AG08395 (cell line): ENCODE measurements around the gene RBM47.
"Not testable (repeated sequence)": the region's sequence is repeated elsewhere in the genome, so short reads cannot be mapped to it uniquely, and the experiment has no call there.

Source experiments
- DNase-seq: peaks from one replicate; pipeline ENCODE4 v3.0.0; 2012; ENCODE audit warnings: mixed read lengths, low spot score

Gene RBM47

DNA sequence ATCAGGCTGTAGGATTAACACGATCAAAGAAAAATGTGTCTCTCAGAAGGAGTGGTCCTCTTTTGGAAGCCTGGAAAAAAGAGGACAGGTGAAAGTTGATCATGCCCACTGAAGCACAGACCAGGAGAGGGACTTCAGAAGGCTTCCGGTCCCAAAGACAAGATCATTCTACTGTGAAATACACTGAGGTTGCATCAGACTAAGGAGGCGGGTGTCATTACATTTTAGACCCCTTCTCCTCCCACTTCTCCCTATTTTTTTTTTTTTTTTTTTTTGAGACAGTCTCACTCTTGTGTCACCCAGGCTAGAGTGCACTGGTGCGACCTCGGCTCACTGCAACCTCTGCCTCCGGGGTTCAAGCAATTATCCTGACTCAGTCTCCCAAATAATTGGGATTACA, 67.5 kb downstream of the RBM47 start:
- DNase-seq: no peak

DNA sequence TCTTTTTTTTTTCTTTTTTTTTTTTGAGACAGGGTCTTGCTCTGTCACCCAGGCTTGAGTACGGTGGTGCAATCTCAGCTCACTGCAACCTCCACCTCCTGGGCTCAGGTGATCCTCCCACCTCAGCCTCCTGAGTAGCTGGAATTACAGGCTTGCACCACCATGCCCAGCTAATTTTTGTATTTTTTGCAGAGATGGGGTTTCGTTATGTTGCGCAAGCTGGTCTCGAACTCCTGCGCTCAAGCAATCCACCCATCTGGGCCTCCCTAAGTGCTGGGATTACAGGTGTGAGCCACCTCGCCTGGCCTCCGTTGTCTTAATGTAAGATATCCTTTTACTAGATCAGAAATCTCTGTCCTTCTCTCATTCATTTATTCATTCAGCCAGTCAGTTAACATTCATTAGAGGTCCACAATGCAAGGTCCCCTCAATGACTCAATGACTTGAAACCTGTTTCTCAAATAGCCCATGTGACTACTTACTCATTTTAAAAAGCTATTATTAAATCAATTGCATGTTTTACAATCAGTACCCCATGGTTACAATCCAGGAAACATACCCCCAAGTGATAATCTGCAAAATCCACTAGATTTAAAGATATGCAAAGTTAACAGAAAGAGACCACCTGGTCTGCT, 68.0 kb downstream of the RBM47 start:
- not testable (repeated sequence) for DNase-seq

DNA sequence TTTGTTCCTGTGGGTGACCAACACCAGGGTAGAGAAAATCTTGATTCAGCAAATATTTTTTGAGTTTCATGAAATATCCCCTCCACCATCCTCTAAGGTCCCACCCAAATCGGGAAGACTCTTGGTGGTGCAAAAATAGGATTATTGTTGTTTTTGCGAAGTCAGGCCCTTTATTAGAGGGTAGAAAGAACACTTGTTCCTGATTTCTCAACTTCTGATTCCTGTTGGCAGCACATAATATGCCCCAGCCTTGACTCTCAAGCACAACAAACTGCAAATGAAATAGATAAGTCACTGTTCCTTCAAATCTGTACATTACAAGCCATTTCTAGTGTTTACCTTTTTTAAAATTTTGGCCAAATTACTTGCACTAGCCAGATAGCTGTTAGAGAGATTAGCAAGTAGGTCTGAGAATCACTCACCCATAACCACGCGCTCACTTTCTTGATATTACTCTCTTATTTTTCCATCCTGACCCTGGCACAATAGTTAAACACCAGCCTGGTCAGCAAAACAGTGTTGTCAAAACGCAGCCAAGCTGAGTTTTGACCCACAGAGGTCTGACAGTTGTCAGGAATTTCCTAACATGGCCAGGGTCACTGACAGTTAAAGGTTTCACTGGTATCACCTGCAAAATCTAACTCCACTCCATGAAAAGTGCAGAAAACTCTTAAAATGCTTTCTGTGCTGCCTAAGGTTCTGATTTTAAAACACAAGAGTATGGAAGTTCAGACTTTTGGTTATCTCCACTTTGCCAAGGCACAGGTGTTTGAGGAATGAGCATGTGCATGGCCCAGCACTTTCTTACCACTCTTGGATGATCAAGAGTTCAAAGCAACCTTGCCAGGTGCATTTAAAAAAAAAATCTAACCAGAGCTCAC, 69.8 kb downstream of the RBM47 start:
- no peak for DNase-seq

DNA sequence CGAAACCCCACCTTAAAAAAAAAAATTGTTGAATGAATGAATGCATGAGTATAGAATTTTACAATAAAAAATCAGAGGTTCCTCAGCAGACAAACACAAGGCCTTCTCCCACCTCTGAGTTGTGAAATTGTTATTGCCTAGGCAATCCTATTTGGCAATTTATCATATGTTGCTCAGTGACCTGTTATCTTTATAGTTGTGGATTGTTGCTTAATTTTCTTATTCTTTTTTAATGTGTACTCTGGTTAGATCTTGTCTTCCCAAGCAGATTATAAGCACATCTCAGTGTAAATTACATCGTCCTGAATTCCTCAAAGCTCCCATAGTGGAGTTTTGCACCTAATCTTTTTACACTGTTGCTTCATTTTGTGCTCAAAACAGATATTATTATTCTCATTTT, 71.9 kb downstream of the RBM47 start:
- no peak for DNase-seq

DNA sequence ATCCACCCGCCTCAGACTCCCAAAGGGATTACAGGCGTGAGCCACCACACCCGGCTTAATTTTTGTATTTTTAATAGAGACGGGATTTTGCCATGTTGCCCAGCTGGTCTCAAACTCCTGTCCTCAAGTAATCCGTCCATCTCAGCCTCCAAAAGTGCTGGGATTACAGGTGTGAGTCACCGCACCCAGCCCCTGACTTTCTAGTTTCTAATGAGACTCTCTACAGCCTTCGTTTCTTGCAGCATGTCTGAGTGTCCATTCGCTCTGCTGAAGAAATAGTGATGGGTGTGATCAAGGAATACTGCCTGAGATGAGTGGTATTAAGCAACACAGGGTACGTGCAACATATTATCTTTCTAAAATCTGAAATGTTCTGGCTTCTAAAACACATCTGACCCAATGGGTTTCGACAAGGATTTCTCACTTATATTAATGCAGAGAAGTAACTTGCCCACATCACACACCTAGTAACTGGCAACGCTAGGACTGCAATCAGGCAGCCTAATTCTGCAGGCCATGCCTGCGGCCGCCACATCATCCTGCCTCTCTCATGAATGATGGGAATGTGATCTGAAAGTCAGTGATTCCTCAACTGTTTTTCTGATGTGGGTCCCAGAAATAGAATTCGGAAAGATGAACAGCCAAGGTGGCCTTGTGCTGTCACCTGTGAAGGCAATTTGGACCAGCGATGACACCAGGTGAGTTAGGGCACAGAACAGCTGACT, 74.3 kb downstream of the RBM47 start:
- DNase-seq: no peak

DNA sequence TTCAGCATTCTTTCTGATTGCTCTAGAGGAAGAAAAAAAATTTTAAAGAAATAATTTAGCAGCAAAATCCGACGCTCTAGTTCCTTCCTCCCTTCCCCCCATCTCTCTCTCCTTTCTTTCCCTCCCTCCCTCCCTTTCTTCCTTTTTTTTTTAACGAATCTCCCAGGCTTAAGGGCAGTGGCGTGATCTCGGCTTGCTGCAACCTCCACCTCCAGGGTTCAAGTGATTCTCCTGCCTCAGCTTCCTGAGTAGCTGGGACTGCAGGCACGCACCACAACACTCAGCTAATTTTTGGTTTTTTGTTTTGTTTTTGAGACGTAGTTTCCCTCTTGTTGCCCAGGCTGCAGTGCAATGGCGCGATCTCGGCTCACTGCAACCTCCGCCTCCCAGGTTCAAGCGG, 75.0 kb downstream of the RBM47 start:
- DNase-seq: not testable (repeated sequence)

DNA sequence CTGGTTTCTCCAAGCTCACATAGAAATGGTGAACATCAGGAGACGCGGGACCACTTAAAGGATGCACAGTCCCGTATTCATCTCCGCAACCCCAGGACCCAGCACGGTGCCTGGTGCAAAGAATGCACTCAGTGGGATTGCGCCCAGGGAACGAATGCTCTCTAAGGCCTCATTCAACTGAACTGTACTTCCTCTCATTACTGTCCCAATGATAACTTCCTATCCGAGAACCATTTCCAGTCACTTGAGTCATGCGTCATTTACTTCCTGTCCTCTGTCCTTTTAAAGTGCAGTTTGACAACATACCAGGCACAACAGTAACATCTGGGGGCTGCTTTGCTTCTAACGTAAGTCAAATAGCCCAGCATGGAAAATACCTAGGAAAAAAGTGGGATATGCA, 75.7 kb downstream of the RBM47 start:
- DNase-seq: no peak

DNA sequence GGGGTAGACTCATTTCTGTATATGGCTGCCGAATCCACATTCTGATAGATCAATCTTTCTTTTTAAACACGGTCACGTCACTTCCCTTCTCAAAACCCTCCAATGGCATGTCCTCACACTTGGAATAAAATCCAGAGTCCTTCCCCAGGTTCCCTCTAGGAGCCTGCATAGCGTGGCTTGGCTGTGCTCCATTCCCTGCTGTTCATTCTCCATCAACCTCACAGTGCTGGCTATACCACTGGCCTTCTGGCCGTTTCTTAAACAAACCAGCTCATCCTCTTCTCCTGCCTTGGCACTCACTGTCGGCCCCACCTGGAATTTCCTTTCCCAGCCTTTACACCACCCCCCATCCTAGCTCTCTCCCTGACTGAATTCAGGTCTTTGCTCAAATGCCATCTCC, 77.1 kb downstream of the RBM47 start:
- DNase-seq: peak; percentile 31

DNA sequence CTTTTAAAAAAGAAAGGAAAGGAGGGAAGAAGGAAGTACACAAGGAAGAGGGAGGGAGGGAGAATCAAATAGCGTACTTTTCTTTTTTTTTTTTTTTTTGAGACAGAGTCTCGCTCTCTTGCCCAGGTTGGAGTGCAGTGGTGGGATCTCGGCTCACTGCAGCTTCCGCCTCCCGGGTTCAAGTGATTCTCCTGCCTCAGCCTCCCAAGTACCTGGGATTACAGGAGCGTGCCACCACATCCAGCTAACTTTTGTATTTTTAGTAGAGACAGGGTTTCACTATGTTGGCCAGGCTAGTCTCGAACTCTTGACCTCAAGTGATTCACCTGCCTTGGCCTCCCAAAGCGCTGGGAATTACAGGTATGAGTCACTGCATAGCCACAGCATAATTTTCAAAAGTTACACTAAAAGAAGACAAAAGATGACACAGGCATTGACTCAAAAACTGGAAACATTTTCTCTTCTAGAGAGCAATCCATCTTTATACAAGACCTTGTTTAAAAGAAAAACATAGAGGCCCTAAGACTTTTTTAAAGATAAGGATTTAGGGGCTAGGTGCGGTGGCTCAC, 78.0 kb downstream of the RBM47 start:
- peak; percentile 26 for DNase-seq

DNA sequence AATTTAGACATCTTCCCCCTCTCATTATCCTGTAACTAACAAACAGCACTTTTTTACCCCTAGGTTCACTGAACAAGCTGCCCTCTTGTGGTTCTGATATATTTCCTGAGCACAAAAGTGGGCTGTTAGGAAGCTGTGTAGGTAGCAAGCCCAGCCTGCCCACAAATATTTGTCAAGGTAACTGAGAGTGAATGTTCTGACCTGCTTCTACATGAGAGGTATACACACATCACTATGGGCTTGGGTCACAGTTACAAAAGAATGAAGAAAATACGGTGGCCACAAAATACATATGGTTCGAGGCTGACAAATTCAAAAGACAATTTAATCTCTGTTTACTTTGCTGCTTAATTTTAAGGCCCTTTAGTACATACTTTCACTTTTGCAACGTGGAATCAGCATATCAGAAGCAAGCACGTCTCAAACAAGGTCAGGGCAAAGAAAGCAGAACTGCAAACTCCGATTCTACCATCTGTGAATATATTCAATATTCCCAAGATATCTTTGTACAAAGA, 78.7 kb downstream of the RBM47 start:
- peak; percentile 29 for DNase-seq

DNA sequence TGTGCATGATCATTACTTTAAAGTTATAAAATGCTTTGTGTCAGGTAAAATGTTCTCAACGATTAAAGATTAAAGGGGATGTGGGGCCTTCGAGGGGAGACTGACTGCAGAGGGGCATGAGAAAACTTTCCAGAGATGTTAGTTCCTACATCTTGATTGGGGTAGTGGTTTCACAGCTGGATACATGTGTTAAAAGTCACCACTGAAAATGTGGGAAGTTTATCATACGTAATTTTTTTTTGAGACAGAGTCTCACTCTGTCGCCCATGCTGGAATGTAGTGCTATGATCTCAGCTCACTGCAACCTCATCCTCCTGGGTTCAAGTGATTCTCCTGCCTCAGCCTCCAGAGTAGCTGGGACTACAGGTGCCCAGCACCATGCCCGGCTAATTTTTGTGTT, 79.5 kb downstream of the RBM47 start:
- DNase-seq: no peak

DNA sequence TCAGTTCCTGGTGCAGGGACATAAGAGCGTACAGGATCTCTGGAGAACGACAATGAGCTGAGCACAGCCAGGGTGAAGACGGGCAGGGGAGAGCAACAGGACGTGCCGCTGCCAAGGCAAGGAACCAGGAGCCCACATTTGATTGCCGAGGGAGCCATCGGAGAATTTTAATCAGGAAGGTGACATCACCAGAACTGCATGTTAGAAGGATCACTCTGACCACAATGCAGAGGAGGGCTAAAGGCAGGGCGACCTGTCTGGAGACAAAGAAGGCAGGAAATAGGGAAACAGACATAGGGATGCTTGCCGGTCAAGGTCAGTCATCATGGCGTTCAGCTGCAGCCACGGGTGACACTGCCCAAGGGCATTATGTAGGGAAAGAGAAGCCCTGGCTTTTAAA, 81.4 kb downstream of the RBM47 start:
- peak; percentile 11 for DNase-seq

DNA sequence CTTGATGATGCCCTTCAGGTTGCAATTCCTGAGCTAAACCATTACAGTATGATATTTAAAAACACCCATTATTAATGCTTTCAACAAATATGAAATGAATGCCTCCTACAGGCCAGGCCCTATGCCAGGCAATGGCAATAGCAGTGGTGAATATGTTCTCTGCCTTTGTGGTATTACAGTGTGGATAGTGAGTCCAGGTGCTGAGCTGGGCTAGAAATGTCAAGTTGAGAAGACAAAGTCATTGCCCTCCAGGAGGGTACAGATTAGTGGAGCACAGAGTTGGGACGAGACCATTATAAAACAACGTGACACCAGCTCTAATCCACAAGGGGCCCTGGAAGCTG, 81.9 kb downstream of the RBM47 start:
- no peak for DNase-seq

DNA sequence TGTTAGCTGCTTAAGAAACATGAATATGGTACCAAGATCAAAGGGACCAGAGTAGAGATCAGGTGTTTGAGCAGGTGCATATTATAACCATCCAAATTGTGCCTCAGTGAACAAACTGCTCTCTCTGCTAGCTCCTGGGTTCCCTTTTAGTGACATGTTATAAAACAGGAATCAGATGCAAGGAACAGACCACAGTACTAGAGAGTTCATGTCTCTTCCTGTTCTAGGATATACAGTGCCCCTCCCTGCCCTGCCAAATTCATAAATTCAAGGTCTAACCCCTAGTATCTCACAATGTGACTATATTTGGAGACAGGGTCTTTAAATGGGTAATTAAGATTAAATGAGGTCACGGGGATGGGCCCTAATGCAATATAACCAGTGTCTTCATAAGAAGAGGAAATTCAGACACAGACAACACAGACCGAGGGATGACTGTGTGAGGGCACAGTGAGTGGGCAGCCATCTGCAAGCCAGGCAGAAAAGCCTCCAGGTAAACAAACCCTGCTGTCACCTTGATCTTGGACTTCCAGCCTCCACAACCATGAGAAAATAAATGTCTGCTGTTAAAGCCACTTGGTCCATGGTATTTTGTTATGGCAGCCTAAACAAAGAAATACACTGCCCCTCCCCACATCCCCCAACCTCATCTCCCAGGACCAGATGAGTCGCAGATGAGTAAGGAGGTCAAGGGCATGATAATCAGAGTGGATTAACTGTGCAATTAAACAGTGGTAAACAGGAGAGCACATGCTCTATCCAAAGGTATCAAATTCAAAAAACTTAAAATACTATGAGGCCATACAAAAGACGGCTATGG, 82.5 kb downstream of the RBM47 start:
- no peak for DNase-seq

DNA sequence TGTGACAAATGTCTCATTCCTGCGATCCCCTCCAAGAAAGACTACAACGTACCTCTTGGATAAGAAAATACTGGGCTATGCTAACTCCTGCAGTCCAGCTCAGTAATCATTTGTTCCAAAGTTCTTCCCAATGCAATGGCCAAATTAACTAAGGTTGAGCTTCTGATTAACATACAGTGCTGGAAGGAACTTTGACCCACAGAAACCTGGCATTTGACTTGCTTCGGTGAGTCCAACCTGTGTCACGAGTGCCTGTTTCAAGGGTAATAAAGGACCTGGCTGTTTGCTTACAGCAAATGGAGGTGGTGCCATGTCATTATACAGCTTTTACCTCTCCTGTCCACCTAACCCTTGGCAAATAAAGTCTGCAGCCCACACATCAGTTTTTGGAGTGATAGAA, 83.2 kb downstream of the RBM47 start:
- DNase-seq: no peak

DNA sequence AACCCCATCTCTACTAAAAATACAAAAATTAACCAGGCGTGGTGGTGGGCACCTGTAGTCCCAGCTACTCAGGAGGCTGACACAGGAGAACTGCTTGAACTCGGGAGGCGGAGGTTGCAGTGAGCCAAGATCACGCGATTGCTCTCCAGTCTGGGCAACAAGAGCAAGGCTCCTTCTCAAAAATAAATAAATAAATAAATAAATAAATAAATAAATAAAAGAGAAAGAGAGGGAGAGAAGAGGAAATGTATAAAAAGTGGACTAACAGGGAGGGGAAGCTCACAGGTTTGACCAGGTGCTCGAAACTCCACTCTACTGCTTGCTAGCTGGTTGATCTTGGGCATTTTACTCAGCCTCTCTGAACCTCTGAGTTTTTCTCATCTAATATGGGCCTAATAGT, 84.2 kb downstream of the RBM47 start:
- DNase-seq: not testable (repeated sequence)

DNA sequence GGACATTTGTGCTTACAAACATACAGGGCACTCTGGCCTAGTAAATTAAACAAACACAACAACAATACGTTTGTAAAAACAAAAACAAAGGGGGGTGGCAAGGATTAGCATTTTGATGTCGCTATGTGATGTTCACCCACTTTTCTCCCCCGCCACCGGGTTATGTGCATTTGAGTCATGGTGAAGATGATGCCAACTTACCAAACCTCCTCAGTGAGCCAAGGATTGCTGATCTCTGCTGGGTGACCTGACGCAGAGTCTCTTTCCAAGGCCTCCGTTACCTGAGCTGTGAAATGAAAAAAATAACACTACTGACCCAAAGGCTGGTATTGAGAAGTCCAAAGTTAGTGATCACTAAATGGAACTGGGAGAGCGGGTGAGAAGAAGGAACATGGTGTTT, 85.4 kb downstream of the RBM47 start:
- DNase-seq: no peak

DNA sequence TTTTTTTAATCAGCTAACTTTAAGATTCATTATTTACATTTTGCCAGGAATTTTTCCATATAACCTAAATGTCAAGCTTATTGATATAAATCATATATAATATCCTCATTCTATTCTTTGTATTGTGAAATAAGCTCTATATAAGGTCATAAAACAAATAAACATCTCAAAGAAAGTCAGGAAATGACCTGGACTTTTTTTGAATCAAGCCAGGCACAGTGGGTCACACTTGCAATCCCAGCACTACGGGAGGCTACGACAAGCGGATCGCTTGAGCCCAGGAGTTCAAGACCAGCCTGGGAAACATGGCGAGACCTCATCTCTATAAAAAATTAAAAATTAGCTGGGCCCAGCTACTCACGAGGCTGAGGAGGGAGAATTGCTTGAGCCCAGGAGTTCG, 88.9 kb downstream of the RBM47 start:
- no peak for DNase-seq

DNA sequence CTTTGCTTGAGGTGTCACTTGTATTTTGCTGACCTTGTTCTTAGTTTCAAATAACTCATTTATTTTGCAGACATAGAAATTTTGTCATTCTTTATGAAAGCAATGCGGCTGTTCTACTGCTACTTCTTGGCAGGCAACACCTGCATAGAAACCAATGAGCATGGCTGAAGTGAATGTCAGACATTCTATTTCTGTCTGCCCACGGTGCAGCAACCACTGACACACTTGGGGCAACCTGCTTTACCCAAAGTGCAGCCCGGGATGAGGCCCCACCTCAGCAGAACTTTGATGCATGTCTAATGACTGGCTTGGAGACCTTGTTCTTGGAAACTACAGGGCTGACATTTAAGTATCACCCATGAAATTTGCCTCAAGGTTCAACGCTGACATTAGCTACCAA, 93.6 kb downstream of the RBM47 start:
- DNase-seq: no peak

DNA sequence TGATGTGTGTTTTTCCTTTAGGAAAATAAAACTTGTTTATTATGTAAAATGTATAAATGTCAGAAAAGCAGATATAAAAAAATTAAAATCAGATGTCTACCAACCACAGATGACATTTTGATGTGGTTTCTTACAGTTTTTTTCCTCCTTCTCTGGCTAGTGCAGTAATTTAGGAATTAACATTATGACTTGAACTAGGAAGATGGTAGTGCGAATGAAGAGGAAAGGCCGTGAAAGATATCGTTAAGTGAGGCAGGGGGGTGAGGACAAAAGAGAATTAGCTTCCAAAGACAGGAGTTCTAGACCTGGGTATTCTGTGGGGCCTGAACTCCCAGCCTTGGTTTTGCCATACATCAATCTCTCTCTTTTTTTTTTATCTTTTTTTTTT, 98.0 kb downstream of the RBM47 start:
- DNase-seq: no peak

DNA sequence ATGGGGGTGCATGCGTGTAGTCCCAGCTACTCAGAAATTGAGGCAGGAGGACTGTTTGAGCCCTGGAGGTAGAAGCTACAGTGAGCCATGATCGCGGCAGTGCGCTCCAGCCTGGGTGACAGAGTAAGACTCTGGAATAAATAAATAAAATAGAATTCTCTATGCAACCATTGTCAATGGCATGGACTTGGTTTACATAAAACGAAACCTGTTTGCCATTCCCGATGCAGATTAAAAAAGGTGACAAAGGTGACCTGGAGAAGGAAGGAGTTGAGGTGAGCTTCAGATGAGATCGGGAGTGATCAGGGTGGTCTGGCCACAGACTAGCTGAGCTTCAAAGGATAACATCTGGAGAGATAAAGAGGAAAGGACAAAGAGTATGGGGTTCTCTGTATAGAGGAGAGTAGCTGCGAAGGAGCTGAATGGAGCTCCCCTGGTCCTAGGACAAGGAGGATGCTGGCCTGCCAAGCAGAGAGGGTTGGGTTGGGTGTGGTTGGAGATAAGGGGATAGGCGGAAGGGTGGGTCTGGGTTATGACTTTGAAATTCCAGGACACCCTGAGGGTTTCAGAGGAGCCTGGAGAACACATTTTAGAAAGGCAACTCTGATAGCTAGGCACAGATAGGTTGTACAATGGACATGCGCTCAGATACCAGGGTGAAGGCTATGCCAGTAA, 98.6 kb downstream of the RBM47 start:
- no peak for DNase-seq
